C4-2B (cell line): ENCODE data around the gene BRAF.

Experiments
- CTCF ChIP-seq: fragments of 450-650 bp; conservative IDR thresholded peaks from 2 replicates; pipeline ENCODE4 v1.5.1; 2017; ENCODE audit warnings: mild to moderate bottlenecking
- ZFX ChIP-seq: fragments of 450-650 bp; IDR thresholded peaks from 2 replicates; pipeline ENCODE4 v1.6.1; 2017

DNA sequence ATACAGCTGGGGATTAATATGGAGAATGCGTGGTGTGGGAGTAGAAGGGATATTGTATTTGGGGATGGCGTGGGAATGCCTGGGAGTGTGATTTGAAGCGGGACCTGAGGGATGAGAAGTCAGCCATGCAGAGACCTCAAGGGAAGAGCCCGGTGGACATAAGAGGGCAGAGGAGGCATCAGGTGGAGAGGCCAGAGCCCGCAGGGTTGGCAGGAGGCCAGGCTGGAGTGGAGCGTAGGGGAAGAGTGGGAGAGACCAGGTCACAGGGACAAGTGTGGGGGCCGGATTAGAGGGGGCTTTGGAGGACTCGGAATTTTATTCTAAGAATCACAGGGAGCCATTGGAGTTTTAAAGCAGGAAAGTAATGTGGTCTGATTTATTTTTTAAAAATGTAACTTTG, 226.3 kb downstream of the BRAF start:
- TF ChIP-seq CTCF, result no peak
- no peak for TF ChIP-seq ZFX
